KG1 (cell line): ENCODE measurements around the gene EVI5L.

Source experiments
- DNase-seq: peaks from one replicate; lab custom pipeline; 2025; lab: John Stamatoyannopoulos, UW

The EVI5L gene

DNA sequence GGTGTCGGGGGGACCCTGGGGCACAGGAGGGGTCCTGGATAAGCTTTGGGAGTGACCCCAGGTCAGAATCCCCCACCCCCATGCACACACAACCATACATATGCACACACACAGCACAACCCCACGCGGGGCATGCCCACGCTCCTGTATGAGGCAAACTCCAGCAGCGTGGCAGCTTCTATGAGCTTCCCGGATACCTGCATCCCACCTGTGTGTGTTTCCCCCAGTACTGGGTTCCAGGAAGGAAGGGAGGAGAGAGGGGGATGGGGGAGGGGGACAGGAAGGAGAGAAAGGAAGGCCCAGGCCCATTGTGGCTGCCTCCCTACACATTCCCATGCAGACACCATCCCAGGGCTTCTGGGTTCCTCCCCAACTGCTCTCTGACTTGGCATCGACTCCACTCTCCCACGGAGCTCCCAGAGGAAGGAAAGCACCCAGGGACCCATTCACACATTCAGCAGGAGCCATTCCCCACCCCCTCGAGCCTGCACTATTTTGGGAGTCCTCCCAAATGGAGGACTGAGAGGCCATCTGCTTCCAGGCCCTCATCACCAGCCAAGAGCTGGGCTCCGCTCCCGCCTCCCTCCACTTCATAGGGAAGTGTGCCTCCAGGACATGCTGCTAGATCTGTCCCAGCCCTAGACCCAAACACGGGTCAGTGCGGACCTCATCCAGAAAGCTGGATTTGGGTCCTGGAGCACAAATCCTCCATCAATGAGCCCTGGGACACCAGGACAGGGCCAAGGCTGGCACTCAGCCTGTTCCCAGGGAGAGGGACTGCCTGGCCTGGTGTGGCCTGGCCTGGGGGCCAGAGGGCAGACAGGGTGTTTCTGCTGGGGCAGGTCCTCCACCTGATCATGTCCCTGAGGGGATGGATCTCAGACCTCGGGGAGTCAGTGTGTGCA is 30.9 kb downstream of the EVI5L start:
- DNase-seq: no peak

- DNase-seq: no peak
These were observed 31.8 kb downstream of the EVI5L start for GRCh38 chr19:7861619-7862412.

DNA sequence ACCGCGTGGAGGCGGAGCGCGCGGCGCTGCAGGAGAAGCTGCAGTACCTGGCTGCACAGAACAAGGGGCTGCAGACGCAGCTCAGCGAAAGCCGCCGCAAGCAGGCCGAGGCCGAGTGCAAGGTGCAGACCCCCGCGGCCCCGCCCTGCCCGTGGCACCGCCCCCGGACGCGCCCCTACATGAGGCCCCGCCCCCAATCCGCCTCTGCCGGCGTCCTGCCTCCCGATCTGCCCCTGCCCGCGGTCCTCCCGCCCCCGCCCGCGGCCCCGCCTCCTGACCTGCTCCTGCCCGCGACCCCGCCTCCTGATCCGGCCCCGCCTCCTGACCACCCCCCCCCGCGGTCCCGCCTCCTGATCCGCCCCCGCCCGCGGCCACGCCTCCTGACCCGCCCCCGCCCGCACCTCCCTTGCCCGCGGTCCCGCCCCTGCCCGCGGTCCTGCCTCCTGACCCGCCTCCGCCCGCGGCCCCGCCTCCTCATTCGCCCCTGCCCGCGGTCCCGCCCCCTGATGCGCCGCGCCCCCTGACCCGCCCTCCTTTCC is 32.5 kb downstream of the EVI5L start:
- DNase-seq: no peak

- no peak for DNase-seq
These were observed 33.3 kb downstream of the EVI5L start for GRCh38 chr19:7863157-7863970.

GRCh38 chr19:7863971-7864689 is 34.1 kb downstream of the EVI5L start:
- no peak for DNase-seq

GRCh38 chr19:7864690-7865074 is 34.7 kb downstream of the EVI5L start:
- DNase-seq: no peak

- DNase-seq: no peak
These were observed 35.4 kb downstream of the EVI5L start for GRCh38 chr19:7865262-7865911.

- no peak for DNase-seq
These were observed 36.5 kb downstream of the EVI5L start for GRCh38 chr19:7866399-7867091.

GRCh38 chr19:7867092-7867844 is 37.2 kb downstream of the EVI5L start:
- no peak for DNase-seq

GRCh38 chr19:7868326-7868670 is 38.3 kb downstream of the EVI5L start:
- DNase-seq: no peak

DNA sequence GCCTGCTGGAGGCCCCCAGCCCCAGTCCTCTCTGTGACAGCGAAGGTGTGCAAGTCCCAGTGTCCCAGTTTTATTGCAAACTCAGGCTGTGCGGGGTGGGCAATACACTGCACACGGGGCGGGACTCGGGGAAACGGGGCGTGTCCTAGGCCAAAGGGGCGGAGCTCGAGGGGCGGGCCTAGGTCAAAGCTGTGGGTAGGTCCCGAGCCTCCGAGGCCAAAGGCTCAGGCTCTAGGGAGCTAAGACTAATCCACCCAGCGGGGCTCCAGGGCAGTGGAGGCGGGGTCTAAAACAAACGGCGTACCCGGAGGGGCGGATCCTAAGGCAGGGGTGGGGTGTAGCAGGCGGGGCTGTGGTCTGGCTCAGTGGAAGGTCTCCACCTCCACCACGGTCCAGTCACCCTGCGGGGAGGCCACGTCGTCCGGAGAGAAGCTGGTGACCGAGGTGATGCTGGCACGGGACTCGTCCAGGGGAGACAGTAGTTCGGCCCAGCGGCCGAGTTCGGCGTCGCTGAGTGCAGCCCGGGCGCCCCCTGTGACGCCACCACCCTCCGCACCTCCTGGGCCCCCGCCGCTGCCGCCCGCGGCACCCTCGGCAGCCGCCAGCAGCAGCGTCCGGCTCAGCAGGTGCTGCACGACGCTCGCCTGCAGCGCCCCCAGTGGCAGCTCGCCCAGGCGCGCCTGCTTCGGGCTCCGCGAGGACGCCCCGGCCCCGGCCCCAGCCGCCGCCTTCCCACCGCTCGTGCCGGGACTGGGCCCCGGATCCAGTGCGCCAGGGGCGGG is 38.8 kb downstream of the EVI5L start:
- peak; percentile 77 for DNase-seq

GRCh38 chr19:7869453-7869909 is 39.5 kb downstream of the EVI5L start:
- peak; percentile 56 for DNase-seq

DNA sequence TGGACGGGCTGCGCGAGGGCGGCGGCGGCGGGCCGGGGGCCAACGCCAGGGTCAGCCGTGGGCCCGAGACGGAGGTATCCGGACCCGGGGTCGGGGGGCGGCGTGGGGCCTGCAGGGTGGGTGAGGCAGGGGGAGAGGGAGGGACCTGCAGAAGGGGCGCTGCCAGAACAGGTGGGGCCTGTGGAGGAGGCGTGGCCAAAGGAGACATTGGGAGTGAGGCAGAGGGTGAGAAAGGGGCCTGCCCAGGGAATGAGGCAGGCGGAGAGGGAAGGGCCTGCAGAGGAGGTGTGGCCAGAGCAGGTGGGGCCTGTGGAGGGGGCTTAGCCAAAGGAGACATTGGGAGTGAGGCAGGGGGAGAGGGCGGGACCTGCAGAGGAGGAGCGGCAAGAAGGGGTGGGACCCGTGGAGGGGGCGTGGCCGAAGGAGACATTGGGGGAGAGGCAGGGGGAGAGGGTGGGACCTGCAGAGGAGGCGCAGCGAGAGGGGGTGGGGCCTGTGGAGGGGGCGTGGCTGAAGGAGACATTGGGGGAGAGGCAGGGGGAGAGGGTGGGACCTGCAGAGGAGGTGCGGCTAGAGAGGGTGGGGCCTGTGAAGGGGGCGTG is 40.0 kb downstream of the EVI5L start:
- no peak for DNase-seq

GRCh38 chr19:7870571-7871436 is 40.8 kb downstream of the EVI5L start:
- no peak for DNase-seq

DNA sequence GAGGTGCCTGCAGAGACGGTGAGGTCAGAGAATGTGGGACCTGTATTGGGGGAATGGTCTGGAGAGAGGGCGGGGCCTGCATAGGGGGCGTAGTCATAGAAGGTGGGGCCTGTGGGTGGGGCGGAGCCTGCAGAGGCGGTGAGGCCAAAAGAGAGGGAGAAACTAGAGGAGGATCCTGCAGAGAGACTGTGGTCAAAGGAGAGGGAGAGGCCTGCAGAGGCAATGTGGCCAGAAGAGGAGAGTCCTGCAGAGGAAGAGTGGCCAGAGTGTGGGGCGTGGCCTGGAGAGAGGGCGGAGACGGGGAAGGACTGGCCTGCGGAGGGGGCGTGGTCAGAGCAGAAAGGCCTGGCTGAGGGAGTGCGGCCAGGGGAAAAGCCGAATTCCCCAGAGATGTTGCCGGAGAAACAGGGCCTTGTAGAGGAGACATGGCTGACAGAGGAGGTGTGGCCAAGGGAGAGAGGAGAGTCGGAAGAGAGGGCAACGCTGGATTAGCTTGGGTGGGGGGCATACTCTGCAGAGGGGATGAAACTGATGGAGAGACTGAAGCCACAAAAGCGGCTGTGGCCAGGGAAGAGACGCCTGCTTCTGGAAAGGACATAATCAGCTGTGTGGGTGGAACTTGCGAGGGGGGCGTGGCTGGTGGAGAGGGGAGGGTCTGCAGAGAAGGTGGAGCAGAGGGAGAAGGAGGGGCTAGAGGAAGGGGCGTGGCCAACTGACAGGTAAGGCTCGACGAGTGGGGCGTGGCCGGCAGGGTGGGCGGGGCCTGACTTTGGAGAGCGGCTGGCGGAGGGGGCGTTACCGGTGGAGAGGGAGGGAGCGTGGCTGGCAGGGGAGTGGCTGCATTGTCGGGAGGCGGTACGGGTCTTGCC is 41.7 kb downstream of the EVI5L start:
- no peak for DNase-seq
